Vagina (tissue), 2 donors: ENCODE results near the gene ATP2A3.

Experiments
- POLR2A ChIP-seq, 2 donors: fragments of 450-650 bp; IDR thresholded peaks; one replicate each; pipeline ENCODE4 v1.6.1; 2017; ENCODE audit warnings: antibody characterized with exemption in 2 of 2, mild to moderate bottlenecking in 2 of 2, moderate library complexity in 2 of 2
- POLR2AphosphoS5 ChIP-seq, 2 donors: sonication (generic); formaldehyde crosslinking; IDR thresholded peaks; one replicate each; pipeline ENCODE4 v1.9.0; 2017; ENCODE audit warnings: antibody characterized with exemption in 2 of 2, mild to moderate bottlenecking in 2 of 2, low read depth in 1 of 2; ENCODE audit not compliant: insufficient read depth in 1 of 2
- TF ChIP-seq, protein P1 (sequence below), 3 experiments: fragments of 450-650 bp in 2 of 3; fragments of 200-600 bp in 1 of 3; sonication (generic) in 1 of 3; IDR thresholded peaks; one replicate each; pipeline ENCODE4 v1.5.1; 2017 to 2019; ENCODE audit warnings: antibody characterized with exemption in 3 of 3, mild to moderate bottlenecking in 2 of 3, moderate library complexity in 2 of 3

DNA sequence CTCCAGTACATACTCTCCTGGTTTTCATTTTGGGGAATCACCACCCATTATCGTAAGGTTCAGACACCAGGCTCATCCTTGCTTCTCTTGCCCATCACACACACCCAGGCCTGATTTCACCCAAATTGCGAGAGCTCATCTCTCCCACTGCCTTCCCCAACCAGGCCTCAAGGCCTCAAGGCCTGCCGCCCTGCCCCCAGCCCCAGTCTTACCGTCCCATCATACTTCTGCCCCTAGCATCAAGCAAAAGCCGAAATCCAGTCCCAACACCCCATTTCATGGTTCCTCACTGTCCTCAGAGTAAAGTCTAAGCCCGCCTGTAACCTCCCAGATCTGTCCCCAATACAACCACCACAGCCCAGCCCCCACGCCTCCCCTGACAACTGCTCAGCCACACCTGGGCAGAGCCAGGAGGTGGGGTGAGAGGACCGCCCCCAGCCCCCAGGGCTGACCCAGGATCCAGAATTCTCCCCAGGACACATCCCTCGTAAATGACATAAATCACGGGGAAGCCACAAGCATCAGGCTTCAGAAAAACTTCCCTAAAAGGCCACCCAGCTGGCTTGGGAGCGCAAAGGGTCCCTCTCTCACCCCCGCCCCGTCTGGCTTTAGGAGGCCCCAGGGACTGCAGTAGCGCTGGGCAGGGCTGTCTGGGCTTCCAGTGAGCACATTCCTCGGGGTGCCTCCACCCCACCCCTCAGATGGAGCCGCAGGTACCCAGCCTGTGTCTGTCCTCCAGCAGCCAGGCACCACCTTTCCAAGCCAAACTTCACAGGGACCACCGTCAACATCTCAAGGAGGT is 38.4 kb downstream of the ATP2A3 start:
- TF ChIP-seq, protein P1, sequence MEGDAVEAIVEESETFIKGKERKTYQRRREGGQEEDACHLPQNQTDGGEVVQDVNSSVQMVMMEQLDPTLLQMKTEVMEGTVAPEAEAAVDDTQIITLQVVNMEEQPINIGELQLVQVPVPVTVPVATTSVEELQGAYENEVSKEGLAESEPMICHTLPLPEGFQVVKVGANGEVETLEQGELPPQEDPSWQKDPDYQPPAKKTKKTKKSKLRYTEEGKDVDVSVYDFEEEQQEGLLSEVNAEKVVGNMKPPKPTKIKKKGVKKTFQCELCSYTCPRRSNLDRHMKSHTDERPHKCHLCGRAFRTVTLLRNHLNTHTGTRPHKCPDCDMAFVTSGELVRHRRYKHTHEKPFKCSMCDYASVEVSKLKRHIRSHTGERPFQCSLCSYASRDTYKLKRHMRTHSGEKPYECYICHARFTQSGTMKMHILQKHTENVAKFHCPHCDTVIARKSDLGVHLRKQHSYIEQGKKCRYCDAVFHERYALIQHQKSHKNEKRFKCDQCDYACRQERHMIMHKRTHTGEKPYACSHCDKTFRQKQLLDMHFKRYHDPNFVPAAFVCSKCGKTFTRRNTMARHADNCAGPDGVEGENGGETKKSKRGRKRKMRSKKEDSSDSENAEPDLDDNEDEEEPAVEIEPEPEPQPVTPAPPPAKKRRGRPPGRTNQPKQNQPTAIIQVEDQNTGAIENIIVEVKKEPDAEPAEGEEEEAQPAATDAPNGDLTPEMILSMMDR (IDR thresholded peaks at IDR 0.05), result no peak
- TF ChIP-seq POLR2AphosphoS5 (IDR thresholded peaks at IDR 0.05; ENCODE audit: insufficient read depth in 1 of 2, low read depth in 1 of 2) (no peak), POLR2A (IDR thresholded peaks at IDR 0.05) (no peak)
